22Rv1 (cell line): ENCODE results near the gene NOTCH2.

Experiments
- CTCF ChIP-seq: fragments of 450-650 bp; IDR thresholded peaks from 2 replicates; pipeline ENCODE4 v1.5.1; 2017; ENCODE audit warnings: mild to moderate bottlenecking
- ZFX ChIP-seq: fragments of 450-650 bp; IDR thresholded peaks from 2 replicates; pipeline ENCODE4 v1.6.1; 2017; ENCODE audit warnings: antibody characterized with exemption, borderline replicate concordance

- TF ChIP-seq CTCF (no peak), ZFX (no peak)
Observed at GRCh38 chr1:119924948-119925898, 144.2 kb downstream of the NOTCH2 start.
